ENCODE data around the gene ANKRD40.
"Not testable (repeated sequence)": the region's sequence is repeated elsewhere in the genome, so short reads cannot be mapped to it uniquely, and the experiment has no call there.

The ANKRD40 gene

DNA sequence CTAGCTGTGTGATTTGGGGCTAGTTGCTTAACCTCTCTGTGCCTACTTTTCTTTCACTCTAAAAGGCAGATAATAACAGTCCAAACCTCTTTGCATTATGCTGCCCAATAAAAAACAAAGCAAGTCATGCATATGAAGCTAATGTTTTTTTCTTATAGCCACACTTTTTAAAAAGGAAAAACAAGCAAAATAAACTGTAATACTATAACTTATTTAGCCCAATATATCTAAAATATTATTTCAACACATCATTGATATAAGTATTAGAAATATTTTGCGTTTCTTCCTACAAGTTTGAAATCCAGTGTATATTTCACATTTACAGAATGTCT, 22.4 kb downstream of the ANKRD40 start:
- DNase-seq = no peak

DNA sequence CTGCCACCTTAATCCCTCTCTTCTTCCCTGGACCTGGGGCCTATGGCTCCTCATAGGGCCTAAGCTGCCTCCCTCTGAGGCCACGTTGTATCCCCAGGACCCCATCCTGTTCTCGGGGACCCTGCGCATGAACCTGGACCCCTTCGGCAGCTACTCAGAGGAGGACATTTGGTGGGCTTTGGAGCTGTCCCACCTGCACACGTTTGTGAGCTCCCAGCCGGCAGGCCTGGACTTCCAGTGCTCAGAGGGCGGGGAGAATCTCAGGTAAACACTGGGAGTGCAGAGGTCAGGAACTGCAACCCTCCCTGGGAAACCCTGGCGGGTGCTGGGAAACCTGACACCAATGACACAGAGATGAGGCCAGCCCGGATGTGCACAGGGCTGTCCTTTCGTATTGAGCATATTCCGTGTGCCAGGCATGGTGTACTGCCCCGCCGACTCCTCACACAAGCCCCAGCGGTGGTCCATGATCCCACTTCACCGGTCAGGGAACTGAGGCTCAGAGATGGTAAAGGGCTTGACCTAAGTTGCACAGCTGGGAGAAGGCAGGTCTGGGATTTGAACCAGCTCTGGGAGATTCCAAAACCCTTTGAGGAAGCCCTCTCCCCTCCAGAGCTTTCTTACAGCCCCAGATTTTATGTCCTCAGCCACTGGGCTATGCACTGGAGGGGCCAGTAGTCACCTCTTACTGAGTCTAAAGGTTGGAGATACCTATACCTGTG, 22.9 kb downstream of the ANKRD40 start:
- DNase-seq = no peak

DNA sequence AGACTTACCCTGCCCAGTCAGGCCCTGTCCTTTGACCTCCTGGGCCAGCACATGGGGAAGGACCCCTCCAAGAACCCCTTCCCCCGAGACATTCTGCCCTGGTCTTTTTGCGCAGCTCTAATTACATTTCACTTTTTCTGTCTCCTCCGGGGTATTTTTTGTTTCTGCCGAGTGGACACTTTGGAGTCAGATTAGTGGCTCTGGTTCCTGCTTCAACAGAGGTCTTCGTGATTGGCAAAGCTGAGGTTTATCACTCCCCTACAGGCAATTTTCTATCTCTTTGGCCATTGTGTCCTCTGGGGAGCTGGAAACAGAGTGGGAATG, 23.5 kb downstream of the ANKRD40 start:
- no peak for DNase-seq

DNA sequence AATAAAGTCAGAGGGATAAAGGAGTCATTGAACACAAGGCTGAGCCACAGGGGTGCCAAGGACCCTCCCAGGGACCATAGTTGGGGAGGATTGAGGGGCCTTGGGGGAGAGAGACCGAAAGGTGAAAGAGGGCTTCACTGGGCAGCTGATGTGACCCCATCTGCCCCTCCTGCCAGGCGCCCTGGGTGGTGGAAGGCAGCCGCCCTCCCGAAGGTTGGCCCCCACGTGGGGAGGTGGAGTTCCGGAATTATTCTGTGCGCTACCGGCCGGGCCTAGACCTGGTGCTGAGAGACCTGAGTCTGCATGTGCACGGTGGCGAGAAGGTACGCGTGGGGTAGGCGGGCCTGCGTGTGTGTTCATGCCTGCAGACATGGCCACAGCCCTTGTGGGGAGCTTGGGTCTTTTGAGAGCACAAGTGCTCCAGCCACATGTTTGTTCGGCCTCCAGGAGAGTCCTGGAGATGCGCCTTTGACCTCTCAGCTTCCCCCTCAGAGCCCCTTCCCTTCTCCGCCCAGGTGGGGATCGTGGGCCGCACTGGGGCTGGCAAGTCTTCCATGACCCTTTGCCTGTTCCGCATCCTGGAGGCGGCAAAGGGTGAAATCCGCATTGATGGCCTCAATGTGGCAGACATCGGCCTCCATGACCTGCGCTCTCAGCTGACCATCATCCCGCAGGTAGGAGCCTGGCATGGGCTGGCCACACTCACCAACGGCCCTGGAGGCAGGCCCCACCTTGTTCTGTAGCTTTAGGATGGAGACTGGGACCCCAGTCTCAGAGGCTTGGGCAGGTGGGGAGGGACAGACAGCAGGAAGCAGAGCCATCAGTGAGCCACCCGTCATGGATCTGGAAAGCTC, 24.1 kb downstream of the ANKRD40 start:
- DNase-seq = no peak

DNA sequence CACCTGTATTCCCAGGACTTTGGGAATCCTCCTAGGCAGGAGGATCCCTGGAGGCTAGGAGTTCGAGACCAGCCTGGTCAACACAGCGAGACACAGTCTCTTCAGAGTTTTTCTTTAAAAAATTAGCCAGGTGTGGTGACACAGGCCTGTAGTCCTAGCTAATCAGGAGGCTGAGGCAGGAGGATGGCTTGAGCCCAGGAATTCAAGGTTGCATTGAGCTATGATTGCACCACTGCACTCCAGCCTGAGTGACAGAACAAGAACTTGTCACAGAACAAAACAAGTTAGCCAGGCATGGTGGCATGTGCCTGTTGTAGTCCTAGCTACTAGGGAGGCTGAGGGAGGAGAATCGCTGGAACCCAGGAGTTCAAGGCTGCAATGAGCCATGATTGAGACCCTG, 24.8 kb downstream of the ANKRD40 start:
- no peak for DNase-seq

DNA sequence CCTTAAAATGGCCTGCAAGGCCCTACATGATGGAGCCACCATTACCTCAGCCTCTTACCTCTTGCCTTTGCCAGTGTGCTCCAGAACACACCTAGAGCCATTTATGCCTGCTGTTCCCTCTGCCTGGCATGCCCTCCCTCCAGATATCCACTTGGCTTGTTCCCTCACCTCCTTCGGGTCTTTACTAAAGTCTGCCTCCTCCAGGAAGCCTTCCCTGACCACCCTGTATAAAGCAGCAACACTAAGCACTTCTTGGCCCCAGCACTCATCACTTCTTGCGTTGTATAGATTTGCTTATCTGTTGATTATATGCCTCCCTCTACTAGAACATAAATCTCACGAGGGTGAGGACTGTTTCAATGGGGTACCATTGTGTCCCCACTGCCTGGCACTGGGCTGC, 25.3 kb downstream of the ANKRD40 start:
- DNase-seq = no peak

- no peak for DNase-seq
These were observed 26.2 kb downstream of the ANKRD40 start for GRCh38 chr17:50681263-50682200.

DNA sequence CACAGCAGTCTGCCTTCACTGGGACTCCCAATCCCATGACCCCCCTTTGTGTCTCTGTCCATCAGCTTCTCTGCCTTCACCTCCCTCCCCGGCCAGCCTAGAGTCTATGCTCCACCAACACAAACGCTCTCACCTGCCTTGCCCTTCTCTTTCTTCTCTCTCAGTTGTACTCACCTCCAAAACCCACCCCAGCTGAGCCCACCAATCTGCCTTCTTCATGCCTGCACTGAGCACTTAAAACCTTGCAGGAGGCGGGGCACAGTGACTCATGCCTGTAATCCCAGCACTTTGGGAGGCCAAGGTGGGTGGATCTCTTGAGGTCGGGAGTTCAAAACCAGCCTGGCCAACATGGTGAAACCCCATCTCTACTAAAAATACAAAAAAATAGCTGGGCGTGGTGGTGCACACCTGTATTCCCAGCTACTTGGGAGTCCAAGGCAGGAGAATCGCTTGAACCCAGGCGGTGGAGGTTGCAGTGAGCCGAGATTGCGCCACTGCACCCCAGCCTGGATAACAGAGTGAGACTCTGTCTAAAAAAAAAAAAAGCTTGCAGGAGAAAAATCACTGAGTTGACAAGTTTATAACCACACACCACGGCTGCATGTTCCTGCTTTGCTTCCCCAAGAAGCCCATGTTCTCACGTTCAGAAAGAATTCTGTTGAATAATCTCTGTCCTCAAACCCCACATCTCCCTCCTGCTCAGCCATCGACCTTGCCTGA, 27.0 kb downstream of the ANKRD40 start:
- DNase-seq = not testable (repeated sequence)

- DNase-seq = no peak
These were observed 27.6 kb downstream of the ANKRD40 start for GRCh38 chr17:50680126-50680525.

DNA sequence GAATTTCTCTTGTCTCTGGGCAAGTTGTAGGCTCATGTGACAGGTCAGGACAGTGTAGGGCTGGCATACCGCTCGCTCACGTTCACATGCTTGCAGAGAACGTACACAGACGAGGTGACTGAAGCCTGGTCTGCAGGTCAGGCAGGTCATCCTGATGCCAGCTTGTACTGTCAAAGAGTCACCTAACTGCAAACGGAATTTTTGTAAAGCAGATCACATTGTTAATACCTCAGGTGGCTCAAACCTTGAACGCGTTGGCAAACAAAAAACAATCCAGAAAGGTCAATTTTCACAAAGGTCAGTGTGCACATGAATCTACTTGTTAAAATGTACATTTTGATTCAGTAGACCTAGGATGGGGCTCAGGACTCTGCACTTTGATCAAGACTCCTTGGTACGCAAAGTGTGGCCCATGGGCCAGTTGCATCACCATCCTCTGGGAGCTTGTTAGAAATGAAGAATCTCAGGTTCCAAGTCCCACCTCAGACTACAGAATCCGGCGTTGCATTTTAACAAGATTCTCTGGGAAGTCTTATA, 28.6 kb downstream of the ANKRD40 start:
- DNase-seq = no peak

DNA sequence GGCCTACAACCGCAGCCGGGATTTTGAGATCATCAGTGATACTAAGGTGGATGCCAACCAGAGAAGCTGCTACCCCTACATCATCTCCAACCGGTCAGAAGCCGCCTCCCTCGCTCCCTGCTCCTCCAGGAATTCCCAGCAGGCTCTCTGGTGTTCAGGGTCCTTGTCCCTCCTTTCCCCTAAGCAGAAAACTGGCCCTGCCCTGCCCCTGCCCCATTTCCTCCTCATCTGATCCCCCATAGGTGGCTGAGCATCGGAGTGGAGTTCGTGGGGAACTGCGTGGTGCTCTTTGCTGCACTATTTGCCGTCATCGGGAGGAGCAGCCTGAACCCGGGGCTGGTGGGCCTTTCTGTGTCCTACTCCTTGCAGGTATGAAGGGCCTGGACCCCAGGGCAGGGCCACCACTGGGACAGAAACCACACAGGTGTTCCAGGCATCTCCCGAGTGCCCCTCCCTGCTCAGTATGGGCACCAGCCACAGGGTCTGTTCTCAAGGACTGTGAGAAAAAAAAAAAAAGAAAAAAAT, 29.8 kb downstream of the ANKRD40 start:
- DNase-seq = no peak

- no peak for DNase-seq
These were observed 31.4 kb downstream of the ANKRD40 start for GRCh38 chr17:50676065-50676975.

- DNase-seq = no peak
These were observed 32.1 kb downstream of the ANKRD40 start for GRCh38 chr17:50675627-50676026.

DNA sequence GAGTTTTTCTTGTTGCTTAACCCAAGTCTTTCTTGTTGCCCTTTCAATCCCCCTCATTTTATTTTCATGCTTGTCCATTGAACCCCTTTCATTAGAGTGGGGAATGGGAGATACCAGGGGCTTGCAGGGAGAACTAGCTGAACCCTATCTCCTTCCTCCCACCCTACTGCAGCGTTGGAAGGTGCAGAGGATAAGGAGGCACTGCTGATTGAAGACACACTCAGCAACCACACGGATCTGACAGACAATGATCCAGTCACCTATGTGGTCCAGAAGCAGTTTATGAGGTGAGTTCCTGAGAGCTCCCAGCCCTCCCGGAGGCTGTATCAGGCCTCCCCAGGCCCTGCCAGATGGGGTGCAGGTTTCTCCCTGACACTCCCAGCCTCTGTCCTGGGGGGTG, 32.5 kb downstream of the ANKRD40 start:
- DNase-seq = no peak

GRCh38 chr17:50672831-50673551, 34.7 kb downstream of the ANKRD40 start:
- no peak for DNase-seq

DNA sequence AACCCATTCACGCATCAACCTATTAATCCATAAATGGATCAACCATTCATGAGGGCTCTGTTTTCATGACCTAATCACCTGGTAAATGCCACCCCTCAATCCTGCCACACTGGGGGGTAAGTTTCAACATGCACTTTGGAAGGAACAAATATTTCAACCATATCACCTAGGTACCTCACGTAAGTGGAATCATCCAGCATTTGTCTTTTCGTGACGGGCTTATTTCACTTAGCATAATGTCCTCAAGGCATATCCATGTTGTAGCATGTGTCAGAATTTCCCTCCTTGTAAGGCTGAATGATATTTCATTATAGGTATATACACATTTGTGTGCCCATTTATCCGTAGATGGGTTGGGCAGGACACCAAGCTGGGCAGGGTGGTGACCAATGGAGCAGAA, 35.6 kb downstream of the ANKRD40 start:
- no peak for DNase-seq

- DNase-seq = no peak
These were observed 38.7 kb downstream of the ANKRD40 start for GRCh38 chr17:50668838-50669581.

GRCh38 chr17:50668025-50668837, 39.5 kb downstream of the ANKRD40 start:
- no peak for DNase-seq
